ENCODE results near the gene KCNQ1. TPM values are rescaled to one million over a fixed set of nuclear protein-coding genes. Genes with fewer than 3 reads are reported as not detected.

Gene KCNQ1
- total RNA-seq, 1 donor from 2014 or later: 2.7 TPM

DNA sequence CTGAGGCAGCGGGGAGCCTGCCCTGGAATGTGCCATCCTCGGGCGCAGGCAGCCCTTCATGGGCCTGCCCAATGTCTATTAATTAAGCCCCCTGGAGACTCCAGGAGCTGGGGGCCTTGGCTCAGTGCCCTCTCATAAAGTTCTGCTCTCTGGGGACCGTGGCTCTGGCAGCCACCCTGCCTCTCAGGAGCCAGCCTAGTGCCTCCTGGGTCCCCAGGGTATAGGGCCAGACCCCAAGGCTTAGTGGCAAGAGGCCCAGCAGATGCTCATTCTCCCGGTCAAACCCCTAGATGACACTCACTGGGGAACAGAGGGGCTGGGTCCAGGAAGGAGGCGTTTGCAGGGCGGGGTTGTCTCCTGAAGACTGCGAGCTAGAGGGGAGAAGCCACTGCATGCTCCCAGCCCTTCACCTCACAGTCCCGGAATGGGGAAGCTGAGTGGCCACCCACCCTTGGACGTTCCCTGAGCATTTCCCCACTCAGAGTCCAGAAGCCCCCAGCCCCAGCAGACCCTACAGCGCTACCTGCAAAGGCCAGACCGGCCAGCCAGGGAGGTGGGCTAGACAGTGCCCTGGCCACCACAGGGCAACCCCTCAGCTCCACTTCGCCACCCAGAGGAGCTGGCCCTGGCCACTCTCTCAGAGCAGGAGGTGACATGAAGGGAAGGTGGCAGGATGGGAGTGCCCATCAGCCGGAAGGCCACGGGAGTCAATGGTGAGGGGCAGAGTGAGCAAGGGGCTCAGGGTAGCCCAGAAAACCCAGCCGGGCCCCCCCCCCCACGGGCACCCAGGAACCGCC, 357.8 kb downstream of the KCNQ1 start:
- intact Hi-C loops (cut with DNase I): no loop called here
- Histone ChIP-seq H3K9me3 (no peaks in the 10 kb centered on the region), H3K36me3 (no peaks in the 10 kb centered on the region), H3K4me1 (peaks cover 15% of the 10 kb centered on the region), H3K27me3 (no peaks in the 10 kb centered on the region), H3K27ac (no peak overlapping the region), H3K4me3 (no peak overlapping the region)
- TF ChIP-seq POLR2AphosphoS5 (IDR thresholded peaks at IDR 0.05; ENCODE audit: insufficient read depth in 1 of 2, low read depth in 1 of 2) (no peak), POLR2A (IDR thresholded peaks at IDR 0.05) (no peak)
- TF ChIP-seq, protein P1, sequence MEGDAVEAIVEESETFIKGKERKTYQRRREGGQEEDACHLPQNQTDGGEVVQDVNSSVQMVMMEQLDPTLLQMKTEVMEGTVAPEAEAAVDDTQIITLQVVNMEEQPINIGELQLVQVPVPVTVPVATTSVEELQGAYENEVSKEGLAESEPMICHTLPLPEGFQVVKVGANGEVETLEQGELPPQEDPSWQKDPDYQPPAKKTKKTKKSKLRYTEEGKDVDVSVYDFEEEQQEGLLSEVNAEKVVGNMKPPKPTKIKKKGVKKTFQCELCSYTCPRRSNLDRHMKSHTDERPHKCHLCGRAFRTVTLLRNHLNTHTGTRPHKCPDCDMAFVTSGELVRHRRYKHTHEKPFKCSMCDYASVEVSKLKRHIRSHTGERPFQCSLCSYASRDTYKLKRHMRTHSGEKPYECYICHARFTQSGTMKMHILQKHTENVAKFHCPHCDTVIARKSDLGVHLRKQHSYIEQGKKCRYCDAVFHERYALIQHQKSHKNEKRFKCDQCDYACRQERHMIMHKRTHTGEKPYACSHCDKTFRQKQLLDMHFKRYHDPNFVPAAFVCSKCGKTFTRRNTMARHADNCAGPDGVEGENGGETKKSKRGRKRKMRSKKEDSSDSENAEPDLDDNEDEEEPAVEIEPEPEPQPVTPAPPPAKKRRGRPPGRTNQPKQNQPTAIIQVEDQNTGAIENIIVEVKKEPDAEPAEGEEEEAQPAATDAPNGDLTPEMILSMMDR (IDR thresholded peaks at IDR 0.05): no peak
- DNase-seq (ENCODE audit: extremely low spot score in 2 of 2): peak in 1 of 2 donors; percentile 54

DNA sequence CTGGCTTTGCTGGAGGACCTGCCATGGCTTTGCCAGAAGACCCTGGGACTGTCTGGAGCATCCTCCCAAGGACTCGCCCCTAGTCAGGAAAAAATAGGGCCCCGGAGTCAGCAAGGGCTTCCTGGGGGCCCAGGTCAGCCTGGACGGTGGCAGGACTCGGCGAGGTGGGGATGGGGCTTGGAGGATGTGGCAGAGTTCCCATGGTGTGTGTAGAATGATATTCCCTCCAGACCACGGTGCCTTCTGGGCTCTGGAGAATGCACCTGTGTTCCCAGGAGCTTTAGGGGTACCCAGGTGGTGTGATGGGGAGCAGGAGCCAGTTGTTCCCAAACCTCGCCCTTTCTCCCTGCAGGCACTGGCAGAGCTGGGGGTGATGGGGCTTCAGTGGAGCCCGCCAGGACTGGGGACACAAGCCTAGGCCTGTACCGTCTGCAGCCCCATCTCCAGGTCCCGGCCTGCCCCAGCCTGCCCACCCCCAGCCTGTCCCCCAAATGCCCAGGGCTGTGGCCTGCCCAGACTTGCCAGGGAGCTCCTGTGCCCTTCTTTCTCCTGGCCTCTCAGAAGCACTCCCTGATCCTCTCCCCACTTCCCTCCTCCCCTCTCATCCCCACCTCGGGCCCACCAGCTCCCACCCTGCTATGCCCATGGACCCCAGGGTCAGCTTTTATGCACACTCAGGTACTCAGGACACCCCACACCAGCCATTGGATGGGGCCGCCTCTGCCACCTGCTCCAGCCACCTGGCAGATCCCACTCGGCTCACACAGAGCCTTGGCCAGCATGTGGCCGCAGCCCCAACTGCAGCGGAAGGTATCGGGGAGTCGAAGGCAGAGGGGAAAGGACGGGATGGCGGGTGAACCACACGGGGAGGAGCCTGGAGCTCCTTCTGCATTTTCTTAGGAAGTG, 358.6 kb downstream of the KCNQ1 start:
- Histone ChIP-seq H3K27ac (no peak overlapping the region), H3K9me3 (no peaks in the 10 kb centered on the region), H3K36me3 (no peaks in the 10 kb centered on the region), H3K27me3 (no peaks in the 10 kb centered on the region), H3K4me3 (no peak overlapping the region), H3K4me1 (peaks cover 24% of the 10 kb centered on the region)
- peak in 1 of 2 donors; percentile 80 for DNase-seq (ENCODE audit: extremely low spot score in 2 of 2)
- TF ChIP-seq, protein P1 (IDR thresholded peaks at IDR 0.05): no peak
- TF ChIP-seq POLR2AphosphoS5 (IDR thresholded peaks at IDR 0.05; ENCODE audit: insufficient read depth in 1 of 2, low read depth in 1 of 2) (no peak), POLR2A (IDR thresholded peaks at IDR 0.05) (no peak)
- intact Hi-C loops (cut with DNase I): no loop called here

DNA sequence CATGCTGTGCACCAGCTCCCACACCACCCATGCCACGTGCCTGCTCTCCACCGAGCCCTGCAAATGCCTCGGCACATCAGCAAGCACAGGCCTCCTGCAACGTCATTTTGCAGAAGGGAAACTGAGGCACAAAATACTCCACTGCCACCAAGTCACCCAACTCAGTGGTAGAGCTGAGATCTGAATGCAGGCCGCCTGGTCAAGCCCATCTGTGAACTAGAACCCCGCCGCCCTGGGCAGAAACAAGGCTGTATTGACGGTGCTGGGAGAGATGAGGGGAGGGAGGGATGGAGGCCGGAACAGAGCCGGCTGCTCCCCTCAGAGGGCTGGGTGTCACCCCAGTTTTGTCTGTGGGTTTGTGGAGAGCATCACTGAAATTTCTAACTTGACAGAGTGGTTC, 359.4 kb downstream of the KCNQ1 start:
- no peak for DNase-seq (ENCODE audit: extremely low spot score in 2 of 2)
- Histone ChIP-seq H3K9me3 (no peaks in the 10 kb centered on the region), H3K27ac (no peak overlapping the region), H3K27me3 (no peaks in the 10 kb centered on the region), H3K4me3 (no peak overlapping the region), H3K4me1 (peaks cover 25% of the 10 kb centered on the region), H3K36me3 (no peaks in the 10 kb centered on the region)
- TF ChIP-seq POLR2AphosphoS5 (IDR thresholded peaks at IDR 0.05; ENCODE audit: insufficient read depth in 1 of 2, low read depth in 1 of 2) (no peak), POLR2A (IDR thresholded peaks at IDR 0.05) (no peak)
- TF ChIP-seq, protein P1 (IDR thresholded peaks at IDR 0.05): no peak
- intact Hi-C loops (cut with DNase I): no loop called here

DNA sequence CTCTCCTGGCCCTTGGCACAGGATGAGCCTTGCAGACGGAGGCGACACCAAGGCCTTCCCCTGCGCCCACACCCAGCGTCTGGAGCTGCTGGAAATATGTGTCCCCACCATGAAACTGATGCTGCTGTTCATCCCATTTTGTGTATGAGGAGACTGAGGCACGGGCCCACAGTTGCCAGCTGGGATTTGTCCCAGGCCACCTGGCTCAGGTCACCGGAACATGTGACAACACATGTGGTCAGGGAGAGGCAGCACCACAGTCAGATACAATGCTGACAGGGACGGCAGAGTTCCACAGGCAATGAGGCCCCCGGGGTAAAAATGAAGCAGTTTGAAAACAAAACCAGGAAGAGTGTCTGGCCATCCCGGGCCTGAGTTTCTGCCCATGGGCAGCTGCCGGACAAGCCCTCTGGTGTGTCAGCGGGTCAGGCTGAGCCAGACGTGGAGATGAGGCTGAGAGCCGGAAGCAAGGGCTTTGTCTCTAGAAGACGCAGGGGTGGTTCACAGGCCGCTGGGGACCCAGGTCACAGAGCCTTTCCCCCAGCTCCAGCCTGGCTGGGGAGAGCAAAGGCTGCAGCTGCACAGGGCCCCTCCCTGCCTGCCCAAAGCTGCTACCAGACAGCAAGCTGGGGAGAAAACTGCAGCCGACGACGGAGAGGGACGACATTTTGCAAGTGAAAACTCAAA, 360.0 kb downstream of the KCNQ1 start:
- TF ChIP-seq POLR2AphosphoS5 (IDR thresholded peaks at IDR 0.05; ENCODE audit: insufficient read depth in 1 of 2, low read depth in 1 of 2): no peak
- TF ChIP-seq, protein P1 (IDR thresholded peaks at IDR 0.05): no peak
- TF ChIP-seq POLR2A (IDR thresholded peaks at IDR 0.05): no peak
- no peaks in the 10 kb centered on the region for H3K9me3 ChIP-seq
- intact Hi-C loops (cut with DNase I): no loop called here
- DNase-seq (ENCODE audit: extremely low spot score in 2 of 2): peak in 1 of 2 donors; percentile 80
- no peaks in the 10 kb centered on the region for H3K36me3 ChIP-seq
- peaks cover 25% of the 10 kb centered on the region for H3K4me1 ChIP-seq
- H3K27me3 ChIP-seq: no peaks in the 10 kb centered on the region
- no peak overlapping the region for H3K4me3 ChIP-seq
- H3K27ac ChIP-seq: no peak overlapping the region
